ENCODE measurements around the gene ADCY2.

ADCY2 gene

GRCh38 chr5:7653046-7653445 lies 257.1 kb downstream of the ADCY2 start:
- no peak overlapping the region for H3K4me3 ChIP-seq (replicated peaks in 1 of 2; ENCODE audit: low read depth in 2 of 2, low read length in 2 of 2)
- TF ChIP-seq CTCF (IDR thresholded peaks at IDR 0.05; ENCODE audit: low read depth, low read length): no peak
- DNase-seq (ENCODE audit: low read depth in 2 of 2): no peak

- no peak overlapping the region for H3K4me3 ChIP-seq (replicated peaks in 1 of 2; ENCODE audit: low read depth in 2 of 2, low read length in 2 of 2)
- no peak for TF ChIP-seq CTCF (IDR thresholded peaks at IDR 0.05; ENCODE audit: low read depth, low read length)
- DNase-seq (ENCODE audit: low read depth in 2 of 2): no peak
Measured at GRCh38 chr5:7657153-7657552, 261.2 kb downstream of the ADCY2 start.

GRCh38 chr5:7659420-7659819 lies 263.5 kb downstream of the ADCY2 start:
- no peak for TF ChIP-seq CTCF (IDR thresholded peaks at IDR 0.05; ENCODE audit: low read depth, low read length)
- H3K4me3 ChIP-seq (replicated peaks in 1 of 2; ENCODE audit: low read depth in 2 of 2, low read length in 2 of 2): no peak overlapping the region
- DNase-seq (ENCODE audit: low read depth in 2 of 2): no peak

GRCh38 chr5:7662289-7662688 lies 266.4 kb downstream of the ADCY2 start:
- no peak for DNase-seq (ENCODE audit: low read depth in 2 of 2)
- no peak overlapping the region for H3K4me3 ChIP-seq (replicated peaks in 1 of 2; ENCODE audit: low read depth in 2 of 2, low read length in 2 of 2)
- no peak for TF ChIP-seq CTCF (IDR thresholded peaks at IDR 0.05; ENCODE audit: low read depth, low read length)

- DNase-seq (ENCODE audit: low read depth in 2 of 2): no peak
- TF ChIP-seq CTCF (IDR thresholded peaks at IDR 0.05; ENCODE audit: low read depth, low read length): no peak
- no peak overlapping the region for H3K4me3 ChIP-seq (replicated peaks in 1 of 2; ENCODE audit: low read depth in 2 of 2, low read length in 2 of 2)
Measured at GRCh38 chr5:7663808-7664207, 267.9 kb downstream of the ADCY2 start.

GRCh38 chr5:7664208-7664607 lies 268.3 kb downstream of the ADCY2 start:
- no peak overlapping the region for H3K4me3 ChIP-seq (replicated peaks in 1 of 2; ENCODE audit: low read depth in 2 of 2, low read length in 2 of 2)
- no peak for DNase-seq (ENCODE audit: low read depth in 2 of 2)
- TF ChIP-seq CTCF (IDR thresholded peaks at IDR 0.05; ENCODE audit: low read depth, low read length): no peak

GRCh38 chr5:7667216-7667767 lies 271.4 kb downstream of the ADCY2 start:
- H3K4me3 ChIP-seq (replicated peaks in 1 of 2; ENCODE audit: low read depth in 2 of 2, low read length in 2 of 2): no peak overlapping the region
- TF ChIP-seq CTCF (IDR thresholded peaks at IDR 0.05; ENCODE audit: low read depth, low read length): no peak
- no peak for DNase-seq (ENCODE audit: low read depth in 2 of 2)

Data from cardiac fibroblast (primary cell).